A549 (cell line): ENCODE results near the gene MRLN. TPM values are rescaled to one million over a fixed set of nuclear protein-coding genes. Genes with fewer than 3 reads are reported as not detected.

Source experiments
- ATAC-seq, 2 experiments: fragments of 200-7000 bp in 1 of 2; fragments of >200 bp in 1 of 2; cut with Nextera tagmentation in 1 of 2; cut with Tn5 transposase in 1 of 2; 3 replicates each; pipeline versions ENCODE4 v1.8.0 to v1.9.1; 2018 to 2020; ENCODE audit warnings: mild to moderate bottlenecking in 1 of 2, moderate library complexity in 1 of 2
- CTCF ChIA-PET: fragments of 300-600 bp; sonication (Branson Sonifier 250); formaldehyde crosslinking; extraction: SDS; loops from one replicate; lab custom pipeline; 2021; ENCODE audit warnings: antibody characterized with exemption, inconsistent platforms; lab: Yijun Ruan, JAX
- POLR2A ChIA-PET: fragments of 350-600 bp; formaldehyde crosslinking; extraction: SDS; loops from one replicate; lab custom pipeline; 2021; ENCODE audit warnings: antibody characterized with exemption, inconsistent platforms; lab: Yijun Ruan, JAX
- DNase-seq, 2 experiments: peaks; one replicate each; pipeline versions ENCODE4 v3.0.0 to v3.0.0-alpha.2; 2011 to 2016; ENCODE audit warnings: low read depth in 1 of 2, low spot score in 1 of 2
- FAIRE-seq: peaks from 2 replicates; lab custom pipeline; 2011; peaks lifted over from hg19 to GRCh38; lab: Jason Lieb, UNC
- H3K27ac ChIP-seq, 2 experiments: fragments of >200 bp; sonication (Bioruptor Twin); formaldehyde crosslinking; 3 replicates each; pipeline ENCODE4 v1.5.1; 2016 to 2017
- H3K4me1 ChIP-seq: fragments of >200 bp; sonication (Bioruptor Twin); formaldehyde crosslinking; 3 replicates; pipeline ENCODE4 v1.6.1; 2016
- H3K4me2 ChIP-seq: fragments of >200 bp; sonication (Bioruptor Twin); formaldehyde crosslinking; 3 replicates; pipeline ENCODE4 v1.6.1; 2016
- H3K4me3 ChIP-seq: fragments of >200 bp; sonication (Bioruptor Twin); formaldehyde crosslinking; 3 replicates; pipeline ENCODE4 v1.5.1; 2016
- H3K9me3 ChIP-seq: fragments of >200 bp; sonication (Bioruptor Twin); formaldehyde crosslinking; 3 replicates; pipeline ENCODE4 v1.6.1; 2016
- CHD2 ChIP-seq: fragments of 150-350 bp; IDR thresholded peaks from 2 replicates; pipeline ENCODE4 v1.6.1; 2014; ENCODE audit warnings: low read length; ENCODE audit not compliant: partially characterized antibody
- EHF ChIP-seq: fragments of 250-450 bp; sonication (Bioruptor Pico); IDR thresholded peaks from 2 replicates; pipeline ENCODE4 v1.5.0; 2020; ENCODE audit warnings: mild to moderate bottlenecking
- FOSL2 ChIP-seq, 2 experiments: fragments of 450-650 bp in 1 of 2; fragments of >200 bp in 1 of 2; sonication (Bioruptor Twin) in 1 of 2; formaldehyde crosslinking; IDR thresholded peaks; 2 replicates each; pipeline versions ENCODE4 v1.5.0 to v1.6.1; 2016 to 2020; ENCODE audit warnings: mild to moderate bottlenecking in 1 of 2, moderate library complexity in 1 of 2
- FOXS1 ChIP-seq: fragments of 250-450 bp; sonication (Bioruptor Pico); IDR thresholded peaks from 2 replicates; pipeline ENCODE4 v1.5.0; 2020; ENCODE audit warnings: mild to moderate bottlenecking, moderate library complexity
- GATA3 ChIP-seq: IDR thresholded peaks from 2 replicates; pipeline ENCODE4 v1.6.1; 2012; ENCODE audit warnings: borderline replicate concordance
- HEYL ChIP-seq: fragments of 250-450 bp; sonication (Bioruptor Pico); IDR thresholded peaks from 2 replicates; pipeline ENCODE4 v1.8.0; 2021; ENCODE audit warnings: mild to moderate bottlenecking, moderate library complexity
- HOXB13 ChIP-seq: fragments of 250-450 bp; sonication (Bioruptor Pico); IDR thresholded peaks from 2 replicates; pipeline ENCODE4 v1.5.0; 2020; ENCODE audit warnings: low read depth, mild to moderate bottlenecking, moderate library complexity
- JUNB ChIP-seq: fragments of >200 bp; sonication (Bioruptor Twin); formaldehyde crosslinking; IDR thresholded peaks from 2 replicates; pipeline ENCODE4 v1.6.1; 2016
- KDM1A ChIP-seq: fragments of 200-600 bp; sonication (generic); IDR thresholded peaks from 2 replicates; pipeline ENCODE4 v1.6.1; 2016; ENCODE audit warnings: low read depth, mild to moderate bottlenecking
- KDM5A ChIP-seq: fragments of 200-600 bp; sonication (generic); IDR thresholded peaks from 2 replicates; pipeline ENCODE4 v1.6.1; 2016; ENCODE audit warnings: antibody characterized with exemption, mild to moderate bottlenecking
- MAFK ChIP-seq: fragments of 450-650 bp; IDR thresholded peaks from 2 replicates; pipeline ENCODE4 v1.6.1; 2014; ENCODE audit not compliant: partially characterized antibody
- NPAS2 ChIP-seq: fragments of 250-450 bp; sonication (Bioruptor Pico); IDR thresholded peaks from 2 replicates; pipeline ENCODE4 v1.8.0; 2022; ENCODE audit warnings: mild to moderate bottlenecking, moderate library complexity, borderline replicate concordance
- PHF8 ChIP-seq: fragments of 200-600 bp; sonication (generic); IDR thresholded peaks from 2 replicates; pipeline ENCODE4 v1.6.1; 2016; ENCODE audit warnings: low read depth, mild to moderate bottlenecking, antibody characterized with exemption, moderate library complexity, borderline replicate concordance
- RAD21 ChIP-seq, 2 experiments: fragments of >200 bp in 1 of 2; sonication (Bioruptor Twin) in 1 of 2; formaldehyde crosslinking in 1 of 2; IDR thresholded peaks in 1 of 2; conservative IDR thresholded peaks in 1 of 2; 2 replicates in 1 of 2; 3 replicates in 1 of 2; pipeline ENCODE4 v1.6.1; 2012 to 2018; ENCODE audit warnings: inconsistent platforms in 1 of 2
- RFX5 ChIP-seq: fragments of 450-650 bp; IDR thresholded peaks from 2 replicates; pipeline ENCODE4 v1.7.1; 2014; ENCODE audit warnings: antibody characterized with exemption, mild to moderate bottlenecking, moderate library complexity
- SREBF2 ChIP-seq: fragments of 450-650 bp; IDR thresholded peaks from 2 replicates; pipeline ENCODE4 v1.6.1; 2014; ENCODE audit warnings: mild to moderate bottlenecking, moderate library complexity
- ZNF302 ChIP-seq: fragments of 250-450 bp; sonication (Bioruptor Pico); IDR thresholded peaks from 2 replicates; pipeline ENCODE4 v1.9.0; 2021; ENCODE audit warnings: inconsistent platforms, mild to moderate bottlenecking, moderate library complexity
- ZSCAN20 ChIP-seq: fragments of 250-450 bp; sonication (Bioruptor Pico); IDR thresholded peaks from 2 replicates; pipeline ENCODE4 v1.8.0; 2022; ENCODE audit warnings: mild to moderate bottlenecking, moderate library complexity
- WGBS: methylation state at CpG from one replicate; pipeline ENCODE4 v1.1.6; 2017; ENCODE audit errors: missing lambda C conversion rate; 5-methylcytosine and 5-hydroxymethylcytosine counted together
- polyA plus RNA-seq, 4 experiments: library from polyadenylated mRNA; depleted of rRNA in 3 of 4; stranded (reverse); fragments of >200 nt; fragmentation: RNase III in 1 of 4; extraction: RNeasy Plus Mini Kit Qiagen cat#74134 plus additional on column Dnase treatment in 1 of 4; gene quantifications; 2 replicates in 3 of 4; 3 replicates in 1 of 4; pipeline ENCODE4 v1.2.3, GENCODE V29; 2011 to 2017
- TF ChIP-seq, protein P1 (sequence below): IDR thresholded peaks from 2 replicates; pipeline ENCODE4 v1.6.1; 2012
- TF ChIP-seq, protein P2 (sequence below): fragments of 150-350 bp; IDR thresholded peaks from 2 replicates; pipeline ENCODE4 v1.6.1; 2014; ENCODE audit warnings: low read depth, mild to moderate bottlenecking, low read length
- TF ChIP-seq, protein P3 (sequence below): fragments of >200 bp; sonication (Bioruptor Twin); formaldehyde crosslinking; IDR thresholded peaks from 3 replicates; pipeline ENCODE4 v1.5.1; 2016
- TF ChIP-seq, protein P4 (sequence below): fragments of 450-650 bp; IDR thresholded peaks from 2 replicates; pipeline ENCODE4 v1.6.1; 2014; ENCODE audit warnings: antibody characterized with exemption

The MRLN gene
- polyA plus RNA-seq, 2 of the 4 experiments (the other 2 are of a cell fraction), result not detected

DNA sequence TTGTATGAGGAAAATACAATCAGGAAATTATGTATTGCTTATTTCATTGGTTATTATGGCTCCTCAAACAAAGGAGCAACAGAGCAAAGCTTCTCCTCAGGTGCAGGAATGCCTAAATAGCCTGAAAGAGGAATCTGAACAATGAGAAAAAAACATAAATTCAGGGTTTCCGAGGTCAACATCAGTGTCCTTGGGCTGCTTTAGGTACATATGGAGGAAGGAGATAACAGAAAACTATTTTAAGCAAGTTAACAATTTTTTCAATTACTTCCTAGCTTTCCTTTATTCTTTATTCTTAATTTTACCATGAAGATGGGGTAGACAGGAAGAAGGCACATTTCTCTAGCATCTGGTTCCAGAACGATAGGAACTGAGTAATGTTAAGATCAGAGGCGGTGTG lies 57.6 kb downstream of the MRLN start:
- no peak overlapping the region for H3K4me3 ChIP-seq
- no peaks in the 10 kb centered on the region for H3K4me1 ChIP-seq
- no peak overlapping the region for H3K4me2 ChIP-seq
- ChIA-PET CTCF (interaction anchor here (0.5 kb wide), 1 partner anchor 56 kb away, joined by 3 read pairs; no protein-coding TSS in a partner anchor), POLR2A (no interaction called here)
- no peak overlapping the region for H3K27ac ChIP-seq
- ATAC-seq (no peak), FAIRE-seq (no peak), DNase-seq (no peak)
- no peak for TF ChIP-seq ZNF302 (CRISPR knock-in tag)
- no peak for TF ChIP-seq EHF (CRISPR knock-in tag)
- no peak for TF ChIP-seq GATA3
- no peak for TF ChIP-seq FOSL2 (IDR thresholded peaks at IDR 0.05)
- no peak for TF ChIP-seq FOSL2 (CRISPR knock-in tag; IDR thresholded peaks at IDR 0.05)
- TF ChIP-seq, protein P1, sequence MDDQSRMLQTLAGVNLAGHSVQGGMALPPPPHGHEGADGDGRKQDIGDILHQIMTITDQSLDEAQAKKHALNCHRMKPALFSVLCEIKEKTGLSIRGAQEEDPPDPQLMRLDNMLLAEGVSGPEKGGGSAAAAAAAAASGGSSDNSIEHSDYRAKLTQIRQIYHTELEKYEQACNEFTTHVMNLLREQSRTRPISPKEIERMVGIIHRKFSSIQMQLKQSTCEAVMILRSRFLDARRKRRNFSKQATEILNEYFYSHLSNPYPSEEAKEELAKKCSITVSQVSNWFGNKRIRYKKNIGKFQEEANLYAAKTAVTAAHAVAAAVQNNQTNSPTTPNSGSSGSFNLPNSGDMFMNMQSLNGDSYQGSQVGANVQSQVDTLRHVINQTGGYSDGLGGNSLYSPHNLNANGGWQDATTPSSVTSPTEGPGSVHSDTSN, result no peak
- TF ChIP-seq PHF8, result no peak
- no peak for TF ChIP-seq HEYL (CRISPR knock-in tag)
- TF ChIP-seq, protein P2, sequence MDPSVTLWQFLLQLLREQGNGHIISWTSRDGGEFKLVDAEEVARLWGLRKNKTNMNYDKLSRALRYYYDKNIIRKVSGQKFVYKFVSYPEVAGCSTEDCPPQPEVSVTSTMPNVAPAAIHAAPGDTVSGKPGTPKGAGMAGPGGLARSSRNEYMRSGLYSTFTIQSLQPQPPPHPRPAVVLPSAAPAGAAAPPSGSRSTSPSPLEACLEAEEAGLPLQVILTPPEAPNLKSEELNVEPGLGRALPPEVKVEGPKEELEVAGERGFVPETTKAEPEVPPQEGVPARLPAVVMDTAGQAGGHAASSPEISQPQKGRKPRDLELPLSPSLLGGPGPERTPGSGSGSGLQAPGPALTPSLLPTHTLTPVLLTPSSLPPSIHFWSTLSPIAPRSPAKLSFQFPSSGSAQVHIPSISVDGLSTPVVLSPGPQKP, result no peak
- no peak for TF ChIP-seq KDM5A
- no peak for TF ChIP-seq HOXB13 (CRISPR knock-in tag)
- TF ChIP-seq, protein P3, sequence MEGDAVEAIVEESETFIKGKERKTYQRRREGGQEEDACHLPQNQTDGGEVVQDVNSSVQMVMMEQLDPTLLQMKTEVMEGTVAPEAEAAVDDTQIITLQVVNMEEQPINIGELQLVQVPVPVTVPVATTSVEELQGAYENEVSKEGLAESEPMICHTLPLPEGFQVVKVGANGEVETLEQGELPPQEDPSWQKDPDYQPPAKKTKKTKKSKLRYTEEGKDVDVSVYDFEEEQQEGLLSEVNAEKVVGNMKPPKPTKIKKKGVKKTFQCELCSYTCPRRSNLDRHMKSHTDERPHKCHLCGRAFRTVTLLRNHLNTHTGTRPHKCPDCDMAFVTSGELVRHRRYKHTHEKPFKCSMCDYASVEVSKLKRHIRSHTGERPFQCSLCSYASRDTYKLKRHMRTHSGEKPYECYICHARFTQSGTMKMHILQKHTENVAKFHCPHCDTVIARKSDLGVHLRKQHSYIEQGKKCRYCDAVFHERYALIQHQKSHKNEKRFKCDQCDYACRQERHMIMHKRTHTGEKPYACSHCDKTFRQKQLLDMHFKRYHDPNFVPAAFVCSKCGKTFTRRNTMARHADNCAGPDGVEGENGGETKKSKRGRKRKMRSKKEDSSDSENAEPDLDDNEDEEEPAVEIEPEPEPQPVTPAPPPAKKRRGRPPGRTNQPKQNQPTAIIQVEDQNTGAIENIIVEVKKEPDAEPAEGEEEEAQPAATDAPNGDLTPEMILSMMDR, result no peak
- TF ChIP-seq JUNB, result no peak
- 24% methylated on average over 3 of the region's 3 CpGs for WGBS
- no peaks in the 10 kb centered on the region for H3K9me3 ChIP-seq

DNA sequence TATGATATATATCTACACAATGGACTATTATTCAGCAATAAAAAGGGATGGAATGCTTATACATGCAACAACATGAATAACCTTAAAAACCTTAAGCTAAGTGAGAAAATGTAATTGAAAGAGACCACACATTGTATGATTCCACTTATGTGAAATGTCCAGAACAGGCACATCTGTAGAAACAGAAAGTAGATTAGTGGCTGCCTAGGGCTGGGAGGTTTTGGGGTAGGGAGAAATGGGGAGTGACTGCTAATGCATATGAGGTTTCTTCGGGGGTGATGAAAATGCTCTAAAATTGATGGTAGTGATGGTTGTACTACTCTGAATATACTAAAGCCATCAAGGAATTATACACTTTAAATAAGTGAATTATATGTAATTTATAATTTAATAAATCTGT lies 58.3 kb downstream of the MRLN start:
- CTCF ChIA-PET, result interaction anchor here (0.5 kb wide), 1 partner anchor 55 kb away, joined by 3 read pairs; no protein-coding TSS in a partner anchor
- Histone ChIP-seq H3K27ac (no peak overlapping the region), H3K4me1 (no peaks in the 10 kb centered on the region), H3K9me3 (no peaks in the 10 kb centered on the region), H3K4me3 (no peak overlapping the region), H3K4me2 (no peak overlapping the region)
- DNase-seq (no peak), ATAC-seq (no peak), FAIRE-seq (no peak)
- WGBS, result 4% methylated on average over 1 of the region's 1 CpG
- no peak for TF ChIP-seq SREBF2
- no peak for TF ChIP-seq EHF (CRISPR knock-in tag)
- TF ChIP-seq RAD21 (conservative IDR thresholded peaks at IDR 0.05 in 1 of 2, IDR thresholded peaks at IDR 0.05 in 1 of 2), result no peak
- no peak for TF ChIP-seq CHD2
- no peak for TF ChIP-seq HOXB13 (CRISPR knock-in tag)
- no peak for TF ChIP-seq FOXS1 (CRISPR knock-in tag)
- TF ChIP-seq ZSCAN20, result no peak
- no peak for TF ChIP-seq KDM1A
- no peak for TF ChIP-seq MAFK
- TF ChIP-seq RFX5, result no peak
- TF ChIP-seq NPAS2 (CRISPR knock-in tag), result no peak
- TF ChIP-seq, protein P4, sequence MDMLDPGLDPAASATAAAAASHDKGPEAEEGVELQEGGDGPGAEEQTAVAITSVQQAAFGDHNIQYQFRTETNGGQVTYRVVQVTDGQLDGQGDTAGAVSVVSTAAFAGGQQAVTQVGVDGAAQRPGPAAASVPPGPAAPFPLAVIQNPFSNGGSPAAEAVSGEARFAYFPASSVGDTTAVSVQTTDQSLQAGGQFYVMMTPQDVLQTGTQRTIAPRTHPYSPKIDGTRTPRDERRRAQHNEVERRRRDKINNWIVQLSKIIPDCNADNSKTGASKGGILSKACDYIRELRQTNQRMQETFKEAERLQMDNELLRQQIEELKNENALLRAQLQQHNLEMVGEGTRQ, result no peak
- no peak for TF ChIP-seq HEYL (CRISPR knock-in tag)
- POLR2A ChIA-PET, result no interaction called here
